HL-60/S4 (cell line): ENCODE measurements around the gene DNAJC6.

Experiments
- in situ Hi-C: fragments of 300-500 bp; cut with MboI; formaldehyde crosslinking; loops from 2 replicates; pipeline ENCODE4 v1.14.3; 2022; ENCODE audit warnings: low sequenced_read_pairs

Gene DNAJC6

GRCh38 chr1:65399003-65399402, 89.7 kb downstream of the DNAJC6 start:
- in situ Hi-C loops = no loop called here

- in situ Hi-C loops = loop anchor here (25.0 kb wide), 1 partner anchor 339 kb away; no protein-coding TSS in a partner anchor
These were observed 92.3 kb downstream of the DNAJC6 start for GRCh38 chr1:65401612-65402011.

- in situ Hi-C loops = loop anchor here (25.0 kb wide), 1 partner anchor 343 kb away; no protein-coding TSS in a partner anchor
These were observed 95.6 kb downstream of the DNAJC6 start for GRCh38 chr1:65404941-65405340.

GRCh38 chr1:65407877-65408276, 98.5 kb downstream of the DNAJC6 start:
- in situ Hi-C loops = loop anchor here (25.0 kb wide), 1 partner anchor 346 kb away; no protein-coding TSS in a partner anchor

- in situ Hi-C loops = loop anchor here (25.0 kb wide), 1 partner anchor 347 kb away; no protein-coding TSS in a partner anchor
These were observed 100.0 kb downstream of the DNAJC6 start for GRCh38 chr1:65409314-65409713.

- in situ Hi-C loops = loop anchor here (25.0 kb wide), 1 partner anchor 348 kb away; no protein-coding TSS in a partner anchor
These were observed 100.5 kb downstream of the DNAJC6 start for GRCh38 chr1:65409816-65410326.

GRCh38 chr1:65412256-65412983, 103.1 kb downstream of the DNAJC6 start:
- in situ Hi-C loops = loop anchor here (25.0 kb wide), 1 partner anchor 350 kb away; no protein-coding TSS in a partner anchor

GRCh38 chr1:65412984-65413375, 103.6 kb downstream of the DNAJC6 start:
- in situ Hi-C loops = loop anchor here (25.0 kb wide), 1 partner anchor 351 kb away; no protein-coding TSS in a partner anchor

- in situ Hi-C loops = loop anchor here (25.0 kb wide), 1 partner anchor 352 kb away; no protein-coding TSS in a partner anchor
These were observed 105.2 kb downstream of the DNAJC6 start for GRCh38 chr1:65414538-65414937.

- in situ Hi-C loops = loop anchor here (25.0 kb wide), 1 partner anchor 354 kb away; no protein-coding TSS in a partner anchor
These were observed 107.4 kb downstream of the DNAJC6 start for GRCh38 chr1:65416767-65417166.

- in situ Hi-C loops = loop anchor here (25.0 kb wide), 1 partner anchor 355 kb away; no protein-coding TSS in a partner anchor
These were observed 108.4 kb downstream of the DNAJC6 start for GRCh38 chr1:65417729-65418128.

GRCh38 chr1:65418522-65419185, 109.3 kb downstream of the DNAJC6 start:
- in situ Hi-C loops = loop anchor here (25.0 kb wide), 1 partner anchor 356 kb away; no protein-coding TSS in a partner anchor

- in situ Hi-C loops = loop anchor here (25.0 kb wide), 1 partner anchor 358 kb away; no protein-coding TSS in a partner anchor
These were observed 110.6 kb downstream of the DNAJC6 start for GRCh38 chr1:65419681-65420589.

- in situ Hi-C loops = loop anchor here (25.0 kb wide), 1 partner anchor 358 kb away; no protein-coding TSS in a partner anchor
These were observed 111.4 kb downstream of the DNAJC6 start, which contains the start of the genes LEPR and LEPROT for GRCh38 chr1:65420590-65421350. Gene LEPR, plus strand, starts transcription at chr1:65420668. Its CDS starts 144,898 bp downstream, at chr1:65565566. Gene LEPROT, plus strand, starts transcription at chr1:65420668. Its CDS starts 57 bp downstream, at chr1:65420725.

- in situ Hi-C loops = loop anchor here (25.0 kb wide), 1 partner anchor 359 kb away; no protein-coding TSS in a partner anchor
These were observed 112.1 kb downstream of the DNAJC6 start for GRCh38 chr1:65421351-65422025.

GRCh38 chr1:65422241-65423203, 113.2 kb downstream of the DNAJC6 start:
- in situ Hi-C loops = loop anchor here (25.0 kb wide), 1 partner anchor 360 kb away; no protein-coding TSS in a partner anchor

GRCh38 chr1:65423884-65424572, 114.7 kb downstream of the DNAJC6 start:
- in situ Hi-C loops = loop anchor here (25.0 kb wide), 1 partner anchor 362 kb away; no protein-coding TSS in a partner anchor
